T-helper 17 cell (primary cell): ENCODE measurements around the gene THADA. TPM values are rescaled to one million over a fixed set of nuclear protein-coding genes. Genes with fewer than 3 reads are reported as not detected.

ENCODE experiments used
- ATAC-seq: fragments of 150-1000 bp; cut with Tn5 transposase; 2 replicates; pipeline ENCODE4 v1.10.0; 2021; ENCODE audit warnings: mild to moderate bottlenecking, moderate library complexity
- DNase-seq, 3 donors: peaks; one replicate each; pipeline versions ENCODE4 v3.0.0 to v3.0.0-alpha.2; 2020 to 2021
- H3K9me3 ChIP-seq: one replicate; pipeline ENCODE4 v1.7.0; 2013; ENCODE audit warnings: low read length, mild to moderate bottlenecking; ENCODE audit not compliant: control insufficient read depth, poor library complexity, severe bottlenecking
- H3K27ac Mint-ChIP-seq: one replicate; pipeline ENCODE4 v1.8.0; 2022; ENCODE audit warnings: mild to moderate bottlenecking, moderate library complexity, mixed read lengths
- H3K27me3 Mint-ChIP-seq: one replicate; pipeline ENCODE4 v1.8.0; 2022; ENCODE audit warnings: mixed read lengths
- H3K36me3 Mint-ChIP-seq: one replicate; pipeline ENCODE4 v1.8.0; 2022; ENCODE audit warnings: low read depth, mixed read lengths
- H3K4me1 Mint-ChIP-seq: one replicate; pipeline ENCODE4 v1.8.0; 2022; ENCODE audit warnings: mild to moderate bottlenecking, mixed read lengths
- H3K4me3 Mint-ChIP-seq: one replicate; pipeline ENCODE4 v1.8.0; 2022; ENCODE audit warnings: mild to moderate bottlenecking, moderate library complexity, mixed read lengths
- total RNA-seq, 4 donors: library from RNA in 2 of 4; stranded (reverse) in 2 of 4; gene quantifications; one replicate each; pipeline ENCODE4 v1.2.3 and lab custom pipeline; 2022 to 2026

The THADA gene
- total RNA-seq, 2 donors from 2014 or later: 40.1 to 41.0 TPM

GRCh38 chr2:43230351-43230885, 365.4 kb downstream of the THADA start:
- no peaks in the 10 kb centered on the region for H3K27me3 Mint-ChIP-seq
- peaks cover 16% of the 10 kb centered on the region for H3K4me1 Mint-ChIP-seq
- DNase-seq (no peak), ATAC-seq (no peak)
- H3K4me3 Mint-ChIP-seq: no peak overlapping the region
- peak overlapping the region; percentile 93 for H3K27ac Mint-ChIP-seq
- H3K36me3 Mint-ChIP-seq: peaks cover 2% of the 10 kb centered on the region
- H3K9me3 ChIP-seq: no peaks in the 10 kb centered on the region

- ATAC-seq: peak; percentile 9
Observed at GRCh38 chr2:43228756-43229659, 366.8 kb downstream of the THADA start.

GRCh38 chr2:43228321-43228751, 367.5 kb downstream of the THADA start:
- DNase-seq (no peak), ATAC-seq (no peak)
- Mint-ChIP-seq H3K36me3 (peaks cover 5% of the 10 kb centered on the region), H3K27me3 (no peaks in the 10 kb centered on the region), H3K27ac (peak overlapping the region; percentile 93), H3K4me1 (peaks cover 19% of the 10 kb centered on the region), H3K4me3 (peak overlapping the region; percentile 90)
- no peaks in the 10 kb centered on the region for H3K9me3 ChIP-seq

More at GRCh38 chr2:43228756-43229659, 366.8 kb downstream of the THADA start:
- peak overlapping the region; percentile 93 for H3K27ac Mint-ChIP-seq
- no peaks in the 10 kb centered on the region for H3K27me3 Mint-ChIP-seq
- DNase-seq: peak in 1 of 3 donors; percentile 25
- H3K36me3 Mint-ChIP-seq: peaks cover 5% of the 10 kb centered on the region
- peak overlapping the region; percentile 83 for H3K4me3 Mint-ChIP-seq
- H3K4me1 Mint-ChIP-seq: peaks cover 18% of the 10 kb centered on the region
- H3K9me3 ChIP-seq: no peaks in the 10 kb centered on the region

GRCh38 chr2:43227830-43228281, 368.0 kb downstream of the THADA start:
- no peaks in the 10 kb centered on the region for H3K9me3 ChIP-seq
- H3K4me3 Mint-ChIP-seq: peak overlapping the region; percentile 90
- peaks cover 5% of the 10 kb centered on the region for H3K36me3 Mint-ChIP-seq
- DNase-seq (no peak), ATAC-seq (no peak)
- peak overlapping the region; percentile 93 for H3K27ac Mint-ChIP-seq
- no peaks in the 10 kb centered on the region for H3K27me3 Mint-ChIP-seq
- H3K4me1 Mint-ChIP-seq: peaks cover 19% of the 10 kb centered on the region

- Mint-ChIP-seq H3K4me3 (peak overlapping the region; percentile 90), H3K27ac (peak overlapping the region; percentile 93), H3K27me3 (no peaks in the 10 kb centered on the region), H3K36me3 (peaks cover 5% of the 10 kb centered on the region), H3K4me1 (peaks cover 22% of the 10 kb centered on the region)
- DNase-seq: peak; percentile 38 to 46 (median 39)
- peak; percentile 20 for ATAC-seq
- no peaks in the 10 kb centered on the region for H3K9me3 ChIP-seq
Observed at GRCh38 chr2:43226955-43227829, 368.6 kb downstream of the THADA start.

GRCh38 chr2:43226558-43226954, 369.3 kb downstream of the THADA start, which contains the start of gene ZFP36L2:
ZFP36L2 (minus strand) TSS chr2:43226606; CDS start chr2:43226315, 291 bp downstream.
- no peaks in the 10 kb centered on the region for H3K9me3 ChIP-seq
- peak; percentile 92 to 95 (median 95) for DNase-seq
- Mint-ChIP-seq H3K36me3 (peaks cover 8% of the 10 kb centered on the region), H3K27me3 (no peaks in the 10 kb centered on the region), H3K4me3 (peak within 1 kb of the TSS; percentile 90), H3K27ac (peak within 1 kb of the TSS; percentile 93), H3K4me1 (peaks cover 28% of the 10 kb centered on the region)
- ATAC-seq: peak; percentile 76

GRCh38 chr2:43225788-43226557, 369.9 kb downstream of the THADA start:
- Mint-ChIP-seq H3K4me1 (peaks cover 34% of the 10 kb centered on the region), H3K4me3 (peak overlapping the region; percentile 90), H3K27ac (peak overlapping the region; percentile 93), H3K27me3 (no peaks in the 10 kb centered on the region), H3K36me3 (peaks cover 8% of the 10 kb centered on the region)
- no peaks in the 10 kb centered on the region for H3K9me3 ChIP-seq
- DNase-seq: peak; percentile 48 to 49 (median 49)
- peak; percentile 12 for ATAC-seq

GRCh38 chr2:43225093-43225787, 370.6 kb downstream of the THADA start:
- H3K27me3 Mint-ChIP-seq: no peaks in the 10 kb centered on the region
- ATAC-seq (no peak), DNase-seq (peak; percentile 39 to 41 (median 40))
- peaks cover 8% of the 10 kb centered on the region for H3K36me3 Mint-ChIP-seq
- H3K9me3 ChIP-seq: no peaks in the 10 kb centered on the region
- H3K4me1 Mint-ChIP-seq: peaks cover 38% of the 10 kb centered on the region
- peak overlapping the region; percentile 90 for H3K4me3 Mint-ChIP-seq
- peak overlapping the region; percentile 93 for H3K27ac Mint-ChIP-seq

- Mint-ChIP-seq H3K27ac (peak overlapping the region; percentile 93), H3K36me3 (peaks cover 8% of the 10 kb centered on the region), H3K4me3 (peak overlapping the region; percentile 90), H3K4me1 (peaks cover 43% of the 10 kb centered on the region), H3K27me3 (no peaks in the 10 kb centered on the region)
- ATAC-seq (no peak), DNase-seq (peak; percentile 20 to 32 (median 31))
- no peaks in the 10 kb centered on the region for H3K9me3 ChIP-seq
Observed at GRCh38 chr2:43224571-43225092, 371.2 kb downstream of the THADA start.

- no peak for ATAC-seq
- H3K36me3 Mint-ChIP-seq: peaks cover 6% of the 10 kb centered on the region
- H3K4me3 Mint-ChIP-seq: peak overlapping the region; percentile 90
- H3K9me3 ChIP-seq: no peaks in the 10 kb centered on the region
- peaks cover 43% of the 10 kb centered on the region for H3K4me1 Mint-ChIP-seq
- peak; percentile 41 to 60 (median 42) for DNase-seq
- peak overlapping the region; percentile 93 for H3K27ac Mint-ChIP-seq
- no peaks in the 10 kb centered on the region for H3K27me3 Mint-ChIP-seq
Observed at GRCh38 chr2:43224131-43224570, 371.7 kb downstream of the THADA start.

- H3K27me3 Mint-ChIP-seq: no peaks in the 10 kb centered on the region
- H3K4me3 Mint-ChIP-seq: peak overlapping the region; percentile 90
- H3K27ac Mint-ChIP-seq: peak overlapping the region; percentile 93
- peaks cover 6% of the 10 kb centered on the region for H3K36me3 Mint-ChIP-seq
- DNase-seq (no peak), ATAC-seq (no peak)
- H3K9me3 ChIP-seq: no peaks in the 10 kb centered on the region
- H3K4me1 Mint-ChIP-seq: peaks cover 46% of the 10 kb centered on the region
Observed at GRCh38 chr2:43223521-43224001, 372.3 kb downstream of the THADA start.
